Thyroid gland (tissue), 4 donors: ENCODE data around the gene WFDC1. TPM values are rescaled to one million over a fixed set of nuclear protein-coding genes. Genes with fewer than 3 reads are reported as not detected.

Experiments used
- DNase-seq, 2 donors: peaks; one replicate each; pipeline ENCODE4 v3.0.0-alpha.2; 2019
- H3K27ac ChIP-seq, 3 donors: fragments of 200-600 bp; sonication (generic); 1 replicate in 2 of 3; 2 replicates in 1 of 3; pipeline ENCODE4 v1.5.1; 2016 to 2019; ENCODE audit warnings: mild to moderate bottlenecking in 1 of 3, moderate library complexity in 1 of 3
- H3K27me3 ChIP-seq: fragments of 200-600 bp; sonication (generic); one replicate; pipeline ENCODE4 v1.5.1; 2019
- H3K36me3 ChIP-seq, 2 donors: fragments of 200-600 bp; sonication (generic); one replicate each; pipeline ENCODE4 v1.5.1; 2016 to 2019
- H3K4me1 ChIP-seq, 2 donors: fragments of 200-600 bp; sonication (generic); one replicate each; pipeline ENCODE4 v1.5.1; 2017 to 2019
- H3K4me3 ChIP-seq, 3 donors: fragments of 200-600 bp; sonication (generic); replicated peaks in 1 of 3; 1 replicate in 2 of 3; 2 replicates in 1 of 3; pipeline ENCODE4 v1.5.1; 2016; ENCODE audit warnings: mild to moderate bottlenecking in 1 of 3
- H3K9me3 ChIP-seq: fragments of 200-600 bp; sonication (generic); one replicate; pipeline ENCODE4 v1.5.1; 2017
- CTCF ChIP-seq, 6 experiments: fragments of 200-600 bp in 3 of 6; fragments of 450-650 bp in 3 of 6; sonication (generic) in 3 of 6; IDR thresholded peaks; one replicate each; pipeline ENCODE4 v1.5.1; 2016 to 2019; ENCODE audit warnings: antibody characterized with exemption in 6 of 6, mild to moderate bottlenecking in 2 of 6, inconsistent platforms in 1 of 6, moderate library complexity in 1 of 6
- POLR2A ChIP-seq, 2 donors: fragments of 450-650 bp; IDR thresholded peaks; one replicate each; pipeline ENCODE4 v1.6.1; 2017; ENCODE audit warnings: antibody characterized with exemption in 2 of 2, mild to moderate bottlenecking in 2 of 2, moderate library complexity in 1 of 2
- WGBS, 2 donors: methylation state at CpG; one replicate each; pipeline ENCODE4 v1.1.5; 2017; 5-methylcytosine and 5-hydroxymethylcytosine counted together
- intact Hi-C: fragments of 100-400 bp; cut with DNase I; formaldehyde crosslinking; loops from one replicate; pipeline ENCODE4 v1.15.1; 2023
- total RNA-seq, 4 donors: library from RNA; depleted of rRNA; stranded (reverse); fragments of >200 nt; gene quantifications; one replicate each; pipeline ENCODE4 v1.2.3, GENCODE V29; 2016

Gene WFDC1
- total RNA-seq, 4 donors from 2014 or later = 1.3 to 2.1 (median 1.6) TPM; not detected in 1

GRCh38 chr16:84307209-84307954, 12.7 kb downstream of the WFDC1 start:
- Histone ChIP-seq H3K4me3 (no peak overlapping the region), H3K36me3 (no peaks in the 10 kb centered on the region), H3K9me3 (no peaks in the 10 kb centered on the region), H3K27ac (no peak overlapping the region), H3K4me1 (no peaks in the 10 kb centered on the region), H3K27me3 (no peaks in the 10 kb centered on the region)
- no peak for DNase-seq
- no peak for TF ChIP-seq CTCF (IDR thresholded peaks at IDR 0.05)
- TF ChIP-seq POLR2A (IDR thresholded peaks at IDR 0.05) = no peak
- WGBS, 2 donors = 93% methylated on average over 22 of the region's 22 CpGs
- intact Hi-C loops = no loop called here

GRCh38 chr16:84308120-84308519, 13.4 kb downstream of the WFDC1 start:
- DNase-seq = peak; percentile 39 to 49
- TF ChIP-seq CTCF (IDR thresholded peaks at IDR 0.05) (peak in 4 of 6 experiments; percentile 27 to 47 (median 34)), POLR2A (IDR thresholded peaks at IDR 0.05) (no peak)
- intact Hi-C loops = no loop called here
- Histone ChIP-seq H3K27me3 (no peaks in the 10 kb centered on the region), H3K36me3 (no peaks in the 10 kb centered on the region), H3K27ac (no peak overlapping the region), H3K4me1 (peaks cover 0 to 3% of the 10 kb centered on the region in 2 donors), H3K9me3 (no peaks in the 10 kb centered on the region), H3K4me3 (no peak overlapping the region)
- WGBS, 2 donors = 42 to 58% methylated on average over 9 to 11 of the region's 11 CpGs

GRCh38 chr16:84310642-84311041, 16.0 kb downstream of the WFDC1 start:
- H3K27ac ChIP-seq = no peak overlapping the region
- H3K9me3 ChIP-seq = no peaks in the 10 kb centered on the region
- TF ChIP-seq CTCF (IDR thresholded peaks at IDR 0.05) = no peak
- TF ChIP-seq POLR2A (IDR thresholded peaks at IDR 0.05) = no peak
- intact Hi-C loops = no loop called here
- DNase-seq = no peak
- peaks cover 0 to 3% of the 10 kb centered on the region in 2 donors for H3K4me1 ChIP-seq
- H3K4me3 ChIP-seq = no peak overlapping the region
- H3K36me3 ChIP-seq = no peaks in the 10 kb centered on the region
- 92% methylated on average over 7 of the region's 7 CpGs for WGBS, 2 donors
- no peaks in the 10 kb centered on the region for H3K27me3 ChIP-seq

GRCh38 chr16:84312783-84313382, 18.2 kb downstream of the WFDC1 start:
- 4 to 7% methylated on average over 6 to 14 of the region's 55 CpGs for WGBS, 2 donors
- Histone ChIP-seq H3K36me3 (no peaks in the 10 kb centered on the region), H3K9me3 (no peaks in the 10 kb centered on the region), H3K4me1 (peaks cover 0 to 3% of the 10 kb centered on the region in 2 donors), H3K27me3 (no peaks in the 10 kb centered on the region), H3K27ac (no peak overlapping the region), H3K4me3 (peak overlapping the region in 1 of 3 donors; percentile 17)
- DNase-seq = peak; percentile 77 to 84
- intact Hi-C loops = no loop called here
- TF ChIP-seq POLR2A (IDR thresholded peaks at IDR 0.05) = no peak
- peak in 4 of 6 experiments; percentile 16 to 38 (median 23) for TF ChIP-seq CTCF (IDR thresholded peaks at IDR 0.05)

DNA sequence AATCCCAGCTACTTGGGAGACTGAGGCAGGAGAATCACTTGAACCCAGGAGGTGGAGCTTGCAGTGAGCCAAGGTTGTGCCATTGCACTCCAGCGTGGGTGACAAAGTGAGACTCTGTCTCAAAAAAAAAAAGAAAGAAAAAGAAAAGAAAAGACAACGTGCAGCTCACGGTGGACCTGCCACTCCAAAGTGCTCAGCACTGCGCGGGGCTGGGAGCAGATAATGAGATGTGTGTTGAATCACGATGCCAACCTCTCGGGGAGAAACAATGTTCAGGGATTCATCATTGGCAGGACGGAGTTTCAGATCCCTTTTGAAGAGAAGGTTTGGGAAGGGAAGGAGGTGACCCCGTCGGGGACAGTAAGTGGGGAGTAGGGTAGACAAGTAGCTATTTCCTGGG, 19.2 kb downstream of the WFDC1 start:
- no peak for TF ChIP-seq POLR2A (IDR thresholded peaks at IDR 0.05)
- TF ChIP-seq CTCF (IDR thresholded peaks at IDR 0.05) = no peak
- no peaks in the 10 kb centered on the region for H3K36me3 ChIP-seq
- H3K27ac ChIP-seq = no peak overlapping the region
- peaks cover 0 to 3% of the 10 kb centered on the region in 2 donors for H3K4me1 ChIP-seq
- no peak overlapping the region for H3K4me3 ChIP-seq
- WGBS, 2 donors = 63 to 69% methylated on average over 10 of the region's 10 CpGs
- H3K27me3 ChIP-seq = no peaks in the 10 kb centered on the region
- intact Hi-C loops = no loop called here
- DNase-seq = no peak
- H3K9me3 ChIP-seq = no peaks in the 10 kb centered on the region
